T-helper 1 cell treated with Interleukin-12 subunit alpha and Interleukin-12 subunit beta and Interleukin-4 antibody, amounts not matched to agents 30 ng/mL and 1 ng/mL, for 36 hours (primary cell): ENCODE results near the gene BEX2. TPM values are rescaled to one million over a fixed set of nuclear protein-coding genes. Genes with fewer than 3 reads are reported as not detected.
"Not testable (repeated sequence)": the region's sequence is repeated elsewhere in the genome, so short reads cannot be mapped to it uniquely, and the experiment has no call there.

Experiments used
- intact Hi-C: fragments of 100-400 bp; cut with micrococcal nuclease; formaldehyde crosslinking; loops from one replicate; pipeline ENCODE4 v1.15.1; 2024
- total RNA-seq: library from RNA; stranded (reverse); gene quantifications from 2 replicates; pipeline ENCODE4 v1.2.3, GENCODE V29; 2022

The BEX2 gene
- 3.9 and 4.2 TPM in 2 replicates for total RNA-seq

GRCh38 chrX:103310555-103311398 is at the start of gene BEX2:
Gene BEX2 (minus strand): TSS chrX:103310990. CDS start chrX:103309976, 1,014 bp downstream.
- intact Hi-C loops: loop anchor here (1.0 to 5.0 kb wide), 5 partner anchors 55 to 793 kb away; partner anchors contain the start of genes BEX4, MORF4L2, TCEAL8 and TMSB15A

DNA sequence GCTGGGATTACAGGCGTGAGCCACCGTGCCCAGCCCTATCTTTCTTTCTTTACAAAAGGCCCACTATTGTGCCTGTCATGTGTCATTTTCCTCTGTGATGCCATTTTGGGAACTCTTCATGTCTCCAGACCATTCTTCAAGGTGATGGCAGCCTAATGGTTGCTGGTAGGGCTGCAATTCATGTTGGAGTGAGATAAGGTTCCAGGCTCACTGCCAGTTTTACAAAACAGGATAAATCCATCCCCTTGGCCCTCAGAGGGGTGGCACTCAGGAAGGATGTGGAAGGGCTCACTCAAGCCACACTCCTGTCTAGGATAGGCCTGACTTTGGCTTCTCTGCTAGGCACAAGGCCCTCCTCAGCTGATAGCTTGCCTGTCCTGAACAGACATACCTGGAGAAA is 49.3 kb upstream of the BEX2 start:
- intact Hi-C loops: no loop called here

DNA sequence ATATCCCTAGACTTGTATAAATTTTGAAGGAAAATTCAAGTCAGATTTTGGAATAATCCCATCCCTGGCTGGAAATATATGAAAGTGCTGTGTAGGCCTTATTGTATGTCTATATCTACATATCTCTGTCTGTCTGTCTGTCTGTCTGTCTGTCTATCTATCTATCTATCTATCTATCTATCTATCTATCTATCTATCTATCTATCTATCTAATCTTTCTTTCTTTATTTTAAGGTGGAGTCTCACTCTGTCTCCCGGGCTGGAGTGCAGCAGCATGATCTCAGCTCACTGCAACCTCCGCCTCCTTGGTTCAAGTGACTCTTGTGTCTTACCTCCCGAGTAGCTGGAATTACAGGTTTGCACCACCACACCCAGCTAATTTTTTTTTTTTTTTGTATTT is 48.8 kb upstream of the BEX2 start:
- intact Hi-C loops: not testable (repeated sequence)

GRCh38 chrX:103357871-103358270 is 47.1 kb upstream of the BEX2 start:
- intact Hi-C loops: no loop called here

DNA sequence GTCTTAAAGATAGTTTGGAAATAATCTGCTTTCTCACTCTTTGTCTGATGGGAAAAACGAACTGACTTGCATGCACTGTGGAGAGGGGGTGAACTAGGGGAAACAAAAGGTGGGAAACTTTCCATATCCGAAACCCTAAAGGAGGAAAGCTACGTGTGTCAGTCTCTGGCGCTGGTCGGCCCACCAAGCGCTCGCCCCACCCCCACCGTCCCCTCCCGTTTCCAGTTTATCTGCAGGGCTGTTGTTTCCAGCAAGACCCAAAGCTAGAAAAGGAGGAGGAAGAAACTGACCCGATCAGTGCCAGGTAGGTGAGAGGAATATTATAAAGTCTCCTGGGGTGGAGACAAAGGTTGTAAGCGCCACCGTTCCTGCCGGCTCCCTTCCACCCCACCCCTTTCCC is 46.1 kb upstream of the BEX2 start:
- intact Hi-C loops: no loop called here

DNA sequence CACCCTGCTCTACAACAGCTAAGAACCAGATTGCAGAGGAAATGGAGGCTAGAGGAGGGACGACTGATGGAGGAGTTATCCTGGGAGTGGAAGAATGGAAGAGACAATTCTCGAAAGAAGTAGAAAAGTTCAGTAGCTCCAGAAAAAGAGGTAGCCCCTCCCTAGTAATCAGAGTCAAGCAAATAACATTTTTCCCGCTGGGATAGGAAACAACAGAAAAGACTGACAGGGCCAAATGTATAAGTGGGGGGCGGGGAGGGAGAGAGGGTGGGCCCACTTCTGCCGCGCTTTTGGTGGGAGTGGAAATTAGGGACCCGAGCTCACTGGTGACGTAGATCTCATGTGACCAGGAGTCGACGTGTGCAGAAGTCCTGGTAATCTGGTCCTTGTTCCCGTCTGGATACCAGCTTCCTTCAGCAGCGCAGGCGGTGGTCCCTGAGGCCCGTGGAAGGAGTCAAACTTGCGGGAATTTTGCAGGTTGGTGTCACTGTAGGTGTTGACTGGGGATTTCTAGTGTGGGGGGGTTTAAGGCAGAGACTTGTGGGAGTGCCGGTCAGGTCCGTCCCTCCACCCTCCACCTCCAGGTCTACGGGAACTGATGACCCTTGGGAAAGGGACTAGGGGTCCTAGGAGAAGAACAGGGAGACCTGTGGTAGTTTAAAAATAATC is 45.5 kb upstream of the BEX2 start, which contains the start of gene TCEAL9:
Gene TCEAL9, plus strand, starts transcription at position 377 of the 669 bp plus-strand sequence. CDS start 1,179 bp downstream, outside the sequence.
- intact Hi-C loops: no loop called here

DNA sequence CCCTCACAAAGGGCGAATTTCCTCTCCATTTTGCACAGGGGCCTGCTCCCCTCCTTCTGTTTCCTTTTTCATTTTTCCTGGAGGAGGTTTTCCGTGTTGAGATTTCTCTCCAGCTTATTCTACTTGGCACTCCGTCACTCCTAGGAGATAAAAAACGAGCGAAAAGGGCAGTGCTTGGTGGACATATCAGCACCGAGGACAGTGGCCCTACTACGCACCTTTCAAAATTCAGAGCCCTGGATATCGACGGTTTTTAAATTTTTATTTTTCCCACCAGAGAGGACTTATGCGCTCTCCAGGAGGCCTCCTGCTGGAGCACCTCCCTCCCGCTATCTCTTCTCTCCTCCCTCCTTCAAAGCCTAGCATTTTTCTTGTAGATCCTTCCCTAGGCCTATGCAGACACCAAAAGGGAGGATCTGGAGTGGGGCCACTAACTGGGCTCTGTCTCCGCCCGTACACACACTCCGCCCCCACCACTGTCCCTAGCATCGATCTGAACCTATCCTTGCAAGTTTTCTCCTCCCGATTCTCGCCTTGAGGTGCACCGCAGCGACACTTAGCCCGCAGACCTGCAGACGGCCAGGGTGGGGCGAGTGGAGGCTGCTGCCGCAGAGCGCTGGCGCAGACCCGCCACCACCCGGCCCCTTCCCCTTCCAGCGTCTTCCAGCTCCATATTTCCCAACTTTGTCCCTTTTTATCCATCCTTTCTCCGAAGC is 37.0 kb upstream of the BEX2 start:
- intact Hi-C loops: no loop called here

- intact Hi-C loops: no loop called here
Observed at GRCh38 chrX:103344606-103345005, 33.8 kb upstream of the BEX2 start.

- intact Hi-C loops: loop anchor here (1.0 to 2.0 kb wide), 3 partner anchors 121 to 146 kb away; partner anchors contain the start of gene BEX4
Observed at GRCh38 chrX:103343105-103343504, 32.3 kb upstream of the BEX2 start.

GRCh38 chrX:103338663-103339062 is 27.9 kb upstream of the BEX2 start:
- intact Hi-C loops: no loop called here

DNA sequence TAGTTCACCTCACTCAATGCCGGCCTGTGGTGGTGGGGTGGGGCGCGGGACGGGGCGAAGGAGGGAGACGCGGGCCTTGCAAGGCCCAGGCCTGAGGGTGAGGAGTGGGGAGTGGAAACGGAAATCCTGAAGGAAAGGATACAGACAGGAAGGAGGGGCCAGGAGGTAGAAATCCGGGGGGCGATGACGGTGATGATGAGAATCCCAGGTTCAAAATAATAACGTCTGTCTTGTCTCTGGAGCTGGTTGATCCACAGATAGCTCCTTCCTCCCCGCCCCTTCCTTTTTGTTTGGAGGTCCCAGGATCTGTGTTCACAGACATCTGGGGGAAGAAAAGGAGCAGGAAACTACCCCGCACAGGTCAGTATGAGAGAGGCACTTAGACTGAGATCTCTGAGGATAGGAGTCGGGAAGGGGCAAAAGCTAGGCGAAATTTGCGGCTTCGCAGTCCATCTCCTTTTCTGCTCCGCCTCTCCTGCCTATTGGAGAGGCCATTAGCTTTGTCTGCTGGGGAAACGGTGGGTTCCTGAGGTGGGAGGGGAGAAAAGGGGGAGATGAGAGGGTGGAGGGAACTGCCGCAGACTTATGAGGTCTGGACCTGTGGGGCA is 20.0 kb upstream of the BEX2 start:
- intact Hi-C loops: no loop called here

- intact Hi-C loops: no loop called here
Observed at GRCh38 chrX:103329991-103330390, 19.2 kb upstream of the BEX2 start, which contains the start of gene TCEAL7. Gene TCEAL7 (plus strand): TSS chrX:103330239. CDS start chrX:103331404, 1,165 bp downstream.

GRCh38 chrX:103311399-103311780 is 600 bp upstream of the BEX2 start:
- intact Hi-C loops: loop anchor here (1.0 to 5.0 kb wide), 5 partner anchors 56 to 794 kb away; partner anchors contain the start of genes BEX4, MORF4L2, TCEAL8 and TMSB15A

DNA sequence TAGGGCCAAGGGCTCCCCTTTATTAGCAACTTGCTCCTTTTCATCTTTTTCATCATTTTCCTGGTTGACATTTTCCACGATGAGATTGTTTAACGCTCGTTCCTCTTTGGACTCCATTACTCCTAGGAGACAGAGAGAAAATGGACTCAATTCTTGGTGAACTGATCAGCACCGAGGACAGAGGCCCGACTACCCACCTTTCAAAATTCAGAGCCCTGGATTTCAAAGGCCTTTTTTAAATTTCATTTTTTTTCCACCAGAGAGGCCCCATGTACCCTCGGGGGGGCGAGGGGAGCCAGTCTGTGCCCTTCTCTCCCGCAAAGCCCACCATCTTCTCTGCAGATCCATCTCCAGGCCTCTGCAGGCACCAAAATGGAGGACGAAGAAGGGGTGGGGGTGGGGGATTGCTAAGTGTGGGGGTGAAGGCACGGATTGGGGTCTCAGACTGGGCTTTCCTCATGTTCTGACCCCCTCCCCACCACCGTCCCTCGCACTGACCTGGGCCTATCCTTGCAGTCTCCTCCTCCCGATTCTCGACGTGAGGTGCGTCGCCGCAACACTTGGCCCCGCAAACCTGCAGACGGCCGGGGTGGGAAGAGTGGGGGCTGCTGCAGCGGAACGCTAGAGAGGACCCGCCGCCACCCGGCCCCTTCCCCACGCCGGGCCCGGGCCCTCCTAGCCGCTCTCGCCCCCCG is 783 bp downstream of the BEX2 start:
- intact Hi-C loops: loop anchor here (2.0 to 5.0 kb wide), 2 partner anchors 377 to 793 kb away; partner anchors contain the start of genes MORF4L2 and TMSB15A

- intact Hi-C loops: not testable (repeated sequence)
Observed at GRCh38 chrX:103305666-103306065, 5.1 kb downstream of the BEX2 start.

- intact Hi-C loops: no loop called here
Observed at GRCh38 chrX:103304705-103305104, 6.1 kb downstream of the BEX2 start.

DNA sequence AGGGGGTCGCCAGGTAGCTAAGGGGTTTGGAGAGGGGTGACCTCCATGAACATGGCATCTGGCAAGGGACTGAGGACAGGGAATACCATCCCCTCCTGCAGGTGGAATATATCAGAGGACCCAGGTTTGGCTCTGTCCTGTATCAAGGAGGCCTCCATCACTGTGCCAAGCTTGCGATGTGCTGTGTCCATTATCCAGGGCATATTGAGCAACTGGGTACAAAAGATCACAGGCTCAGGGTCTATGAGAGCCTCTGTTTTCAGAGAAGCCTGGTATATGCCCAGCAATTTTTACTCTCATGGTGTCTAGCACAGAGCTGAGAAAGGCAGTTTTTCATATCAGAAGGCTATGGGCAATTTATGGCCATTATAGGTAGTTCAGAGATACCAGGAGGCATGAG is 17.7 kb downstream of the BEX2 start:
- intact Hi-C loops: no loop called here

DNA sequence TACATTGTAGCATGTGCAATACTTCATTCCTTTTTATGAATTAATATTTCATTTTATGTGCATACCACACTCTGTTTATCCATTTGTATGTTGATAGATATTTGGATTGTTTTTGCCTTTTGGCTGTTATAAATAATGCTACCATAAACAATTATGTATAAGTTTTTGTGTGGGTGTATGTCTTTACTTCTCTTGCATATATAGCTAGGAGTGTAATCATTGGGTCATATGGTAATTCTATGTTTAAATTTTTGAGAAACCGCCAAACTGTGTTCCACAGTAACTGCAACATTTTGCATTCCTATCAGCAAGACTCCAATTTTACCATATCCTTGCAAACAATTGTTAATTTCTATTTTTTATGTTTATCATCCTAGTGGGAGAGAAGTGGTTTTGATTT is 31.2 kb downstream of the BEX2 start:
- intact Hi-C loops: no loop called here

DNA sequence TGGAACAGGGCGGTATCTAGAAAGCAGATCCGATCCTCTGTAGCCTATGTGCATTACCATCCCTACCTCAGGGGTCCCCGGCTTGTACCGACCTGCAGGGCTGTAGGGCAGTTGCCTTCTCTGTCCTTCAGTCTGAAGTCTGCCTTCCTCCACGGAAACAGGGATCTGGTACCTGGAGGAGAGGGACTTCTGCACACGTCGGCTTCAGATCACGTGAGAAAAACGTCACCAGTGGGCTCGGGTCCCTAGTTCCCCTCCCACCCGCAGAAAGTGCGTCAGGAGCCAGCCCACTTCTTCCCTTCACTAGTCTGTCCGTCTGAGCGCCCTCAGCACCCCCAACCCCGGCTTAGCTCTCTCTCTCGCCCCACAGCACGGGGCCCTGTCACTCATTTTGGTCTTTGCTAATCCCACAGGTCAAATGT is 34.2 kb downstream of the BEX2 start, which contains the start of gene TCEAL5:
Gene TCEAL5, minus strand, starts transcription at position 170 of the 422 bp plus-strand sequence. CDS start 2,187 bp downstream, outside the sequence.
- intact Hi-C loops: no loop called here

DNA sequence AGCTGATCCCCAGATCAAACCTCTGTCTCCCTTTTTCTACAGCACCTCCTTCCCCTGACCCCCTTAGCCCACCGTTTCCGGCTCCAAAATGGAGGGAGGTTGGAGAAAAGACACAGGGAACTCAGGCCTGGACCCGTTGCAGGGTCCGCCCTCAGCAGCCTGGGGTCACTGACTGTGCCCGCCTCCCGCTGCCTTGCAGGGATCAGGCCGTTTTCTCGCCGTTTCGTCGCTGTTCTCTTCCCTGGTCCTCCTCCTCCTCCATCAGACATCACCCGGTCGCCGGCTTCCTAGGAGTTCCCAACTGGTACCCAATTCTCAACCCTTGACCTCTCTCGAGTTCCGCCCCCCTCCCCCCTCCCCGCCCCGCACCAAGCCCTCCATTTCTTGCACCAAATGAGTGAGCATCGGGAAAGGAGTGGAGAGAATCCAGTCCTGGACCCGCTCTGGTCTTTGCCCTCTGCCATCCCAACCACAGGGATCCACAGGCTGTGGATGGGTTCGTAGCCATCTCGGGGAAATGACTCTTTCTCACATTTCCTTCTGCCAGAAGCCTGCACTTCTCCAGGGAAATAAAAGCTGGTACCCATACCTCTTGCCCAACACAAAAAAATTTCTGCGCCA is 34.7 kb downstream of the BEX2 start:
- intact Hi-C loops: no loop called here
